ENCODE measurements around the gene ZNF276. TPM values are rescaled to one million over a fixed set of nuclear protein-coding genes. Genes with fewer than 3 reads are reported as not detected.

ZNF276 gene
- total RNA-seq, 1 experiment from 2014 or later, result 18.6 TPM

- H3K27ac ChIP-seq (ENCODE audit: insufficient read length, low read depth, low read length), result no peak overlapping the region
- H3K4me2 ChIP-seq (ENCODE audit: insufficient read depth, insufficient read length, low read length), result no peak overlapping the region
- no peaks in the 10 kb centered on the region for H3K79me2 ChIP-seq (ENCODE audit: insufficient read depth, low read length)
- H2BK120ac ChIP-seq (ENCODE audit: low read depth, low read length, poor library complexity, severe bottlenecking), result no peak overlapping the region
- no peak overlapping the region for H3K18ac ChIP-seq (ENCODE audit: insufficient read length, low read depth, low read length)
- Mint-ChIP-seq H3K27ac (0 out of 7 replicates have a peak overlapping the region, but pooled peaks of 1 of the 3 experiments have one; percentile 11), H3K27me3 (ENCODE audit: low read depth) (no peaks in the 10 kb centered on the region), H3K4me1 (no peaks in the 10 kb centered on the region), H3K9me3 (no peaks in the 10 kb centered on the region), H3K4me3 (no peak overlapping the region), H3K36me3 (ENCODE audit: insufficient read depth in 1 of 3, low read depth in 3 of 3) (peaks cover 44 to 88% (median 77%) of the 10 kb centered on the region in 3 experiments; a peak in 6 of 7 replicates)
- no peak overlapping the region for H2BK15ac ChIP-seq (ENCODE audit: low read depth, low read length)
- H4K5ac ChIP-seq (ENCODE audit: insufficient read length, low read depth, low read length), result no peak overlapping the region
- no peak overlapping the region for H3K56ac ChIP-seq (ENCODE audit: insufficient read length, low read depth, low read length)
- no peaks in the 10 kb centered on the region for H3K4me1 ChIP-seq (ENCODE audit: insufficient read depth, low read length)
- H2BK12ac ChIP-seq (ENCODE audit: insufficient read length, low read depth, low read length), result no peak overlapping the region
- H3K23ac ChIP-seq (ENCODE audit: insufficient read length, low read depth, low read length), result no peak overlapping the region
- no CpG with 5 or more reads among the region's 11 CpGs for WGBS (ENCODE audit: extremely low coverage, insufficient read length, low lambda C conversion rate)
- H3K79me1 ChIP-seq (ENCODE audit: insufficient read depth, low read depth, low read length, poor library complexity, severe bottlenecking), result no peaks in the 10 kb centered on the region
- no peaks in the 10 kb centered on the region for H4K20me1 ChIP-seq (ENCODE audit: control insufficient read depth, insufficient read depth, insufficient read length)
- H3K4ac ChIP-seq (ENCODE audit: low read depth, low read length), result no peak overlapping the region
- no peak for TF ChIP-seq CTCF (conservative IDR thresholded peaks at IDR 0.05)
- H3K9me3 ChIP-seq (ENCODE audit: control insufficient read depth, low read depth, low read length), result no peaks in the 10 kb centered on the region
- no peak overlapping the region for H2AFZ ChIP-seq (ENCODE audit: low read length)
- H4K8ac ChIP-seq (replicated peaks; ENCODE audit: insufficient read length, low read depth, low read length), result no peak overlapping the region
- no peak overlapping the region for H2BK5ac ChIP-seq (ENCODE audit: insufficient read length, low read length)
- no peak overlapping the region for H2AK5ac ChIP-seq (ENCODE audit: insufficient read length, low read length)
- H3K9ac ChIP-seq (ENCODE audit: extremely low read depth, insufficient read length, low read length), result no peak overlapping the region
- no peak for DNase-seq
- no peaks in the 10 kb centered on the region for H3K23me2 ChIP-seq (ENCODE audit: insufficient read length, low read depth, low read length, poor library complexity, severe bottlenecking)
- H3K27me3 ChIP-seq (ENCODE audit: insufficient read depth, low read length), result no peaks in the 10 kb centered on the region
- H3T11ph ChIP-seq (ENCODE audit: low read length), result no peak overlapping the region
- H4K91ac ChIP-seq (ENCODE audit: insufficient read length, low read depth, low read length), result no peak overlapping the region
- no peak overlapping the region for H3K14ac ChIP-seq (ENCODE audit: insufficient read depth, low read length)
- H2BK20ac ChIP-seq (ENCODE audit: low read depth, low read length, poor library complexity, severe bottlenecking), result no peak overlapping the region
Measured at GRCh38 chr16:89785523-89786155, 64.3 kb downstream of the ZNF276 start.

Measured in H9 (cell line).